Measurements from ENCODE around the gene SERPINI2.

SERPINI2 gene

DNA sequence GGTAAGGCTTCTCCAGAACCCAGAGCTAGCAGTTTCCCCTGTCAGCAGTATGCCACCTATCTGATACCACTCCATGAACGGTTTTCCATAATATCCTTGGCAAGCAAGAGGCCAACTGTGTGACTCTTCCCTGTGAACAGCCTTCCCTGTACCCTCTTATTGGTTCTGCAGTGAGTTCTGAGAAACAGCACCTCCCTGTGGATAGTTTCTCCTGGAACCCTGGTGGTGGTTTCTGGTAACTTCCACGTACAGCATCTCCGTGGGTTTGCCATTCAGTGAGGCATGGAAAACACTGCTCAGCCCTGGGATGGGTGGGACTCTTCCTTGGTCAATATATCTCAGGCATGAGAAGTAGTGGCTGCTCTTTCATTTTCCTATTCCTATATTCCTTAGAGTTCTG is 19.4 kb upstream of the SERPINI2 start:
- Histone ChIP-seq H3K4me3 (ENCODE audit: low read depth, low read length) (no peak overlapping the region), H3K9me3 (ENCODE audit: control insufficient read depth, insufficient read depth, low read depth, low read length) (no peaks in the 10 kb centered on the region), H3K27ac (ENCODE audit: extremely low read depth, low read depth, low read length) (no peak overlapping the region), H3K4me1 (ENCODE audit: control insufficient read depth, insufficient read depth, low read length) (no peaks in the 10 kb centered on the region), H3K36me3 (ENCODE audit: control insufficient read depth in 2 of 2, insufficient read depth in 1 of 2, low read length in 2 of 2) (no peaks in the 10 kb centered on the region)
- CTCF ChIA-PET: interaction anchor here (0.7 to 1.6 kb wide), 4 partner anchors 20 to 393 kb away, joined by 3 to 4 read pairs (median 4); partner anchors contain the start of gene ZBBX
- TF ChIP-seq, protein P1, sequence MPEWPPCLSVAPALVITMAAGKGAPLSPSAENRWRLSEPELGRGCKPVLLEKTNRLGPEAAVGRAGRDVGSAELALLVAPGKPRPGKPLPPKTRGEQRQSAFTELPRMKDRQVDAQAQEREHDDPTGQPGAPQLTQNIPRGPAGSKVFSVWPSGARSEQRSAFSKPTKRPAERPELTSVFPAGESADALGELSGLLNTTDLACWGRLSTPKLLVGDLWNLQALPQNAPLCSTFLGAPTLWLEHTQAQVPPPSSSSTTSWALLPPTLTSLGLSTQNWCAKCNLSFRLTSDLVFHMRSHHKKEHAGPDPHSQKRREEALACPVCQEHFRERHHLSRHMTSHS (tag by site-specific recombination; IDR thresholded peaks at IDR 0.05): no peak
- TF ChIP-seq HOXA7 (CRISPR knock-in tag; IDR thresholded peaks at IDR 0.05; ENCODE audit: borderline replicate concordance) (no peak), ZNF560 (tag by site-specific recombination; IDR thresholded peaks at IDR 0.05; ENCODE audit: borderline replicate concordance) (no peak), MYNN (tag by site-specific recombination; IDR thresholded peaks at IDR 0.05; ENCODE audit: borderline replicate concordance) (no peak), ZNF248 (tag by site-specific recombination; IDR thresholded peaks at IDR 0.05) (no peak), ZNF664 (tag by site-specific recombination; IDR thresholded peaks at IDR 0.05) (no peak), ZNF324 (tag by site-specific recombination; IDR thresholded peaks at IDR 0.05) (no peak), BCL11A (tag by site-specific recombination; IDR thresholded peaks at IDR 0.05; ENCODE audit: low read depth) (no peak), EGR2 (tag by site-specific recombination; IDR thresholded peaks at IDR 0.05; ENCODE audit: low read depth) (no peak), ZBTB11 (tag by site-specific recombination; conservative IDR thresholded peaks at IDR 0.05; ENCODE audit: low read depth) (no peak), ZNF530 (tag by site-specific recombination; IDR thresholded peaks at IDR 0.05; ENCODE audit: low read depth) (no peak), ZNF785 (tag by site-specific recombination; IDR thresholded peaks at IDR 0.05) (no peak), ZNF510 (tag by site-specific recombination; IDR thresholded peaks at IDR 0.05; ENCODE audit: insufficient replicate concordance) (no peak), SALL2 (tag by site-specific recombination; IDR thresholded peaks at IDR 0.05; ENCODE audit: borderline replicate concordance) (no peak), ZNF48 (tag by site-specific recombination; IDR thresholded peaks at IDR 0.05) (no peak)
- TF ChIP-seq, protein P2, sequence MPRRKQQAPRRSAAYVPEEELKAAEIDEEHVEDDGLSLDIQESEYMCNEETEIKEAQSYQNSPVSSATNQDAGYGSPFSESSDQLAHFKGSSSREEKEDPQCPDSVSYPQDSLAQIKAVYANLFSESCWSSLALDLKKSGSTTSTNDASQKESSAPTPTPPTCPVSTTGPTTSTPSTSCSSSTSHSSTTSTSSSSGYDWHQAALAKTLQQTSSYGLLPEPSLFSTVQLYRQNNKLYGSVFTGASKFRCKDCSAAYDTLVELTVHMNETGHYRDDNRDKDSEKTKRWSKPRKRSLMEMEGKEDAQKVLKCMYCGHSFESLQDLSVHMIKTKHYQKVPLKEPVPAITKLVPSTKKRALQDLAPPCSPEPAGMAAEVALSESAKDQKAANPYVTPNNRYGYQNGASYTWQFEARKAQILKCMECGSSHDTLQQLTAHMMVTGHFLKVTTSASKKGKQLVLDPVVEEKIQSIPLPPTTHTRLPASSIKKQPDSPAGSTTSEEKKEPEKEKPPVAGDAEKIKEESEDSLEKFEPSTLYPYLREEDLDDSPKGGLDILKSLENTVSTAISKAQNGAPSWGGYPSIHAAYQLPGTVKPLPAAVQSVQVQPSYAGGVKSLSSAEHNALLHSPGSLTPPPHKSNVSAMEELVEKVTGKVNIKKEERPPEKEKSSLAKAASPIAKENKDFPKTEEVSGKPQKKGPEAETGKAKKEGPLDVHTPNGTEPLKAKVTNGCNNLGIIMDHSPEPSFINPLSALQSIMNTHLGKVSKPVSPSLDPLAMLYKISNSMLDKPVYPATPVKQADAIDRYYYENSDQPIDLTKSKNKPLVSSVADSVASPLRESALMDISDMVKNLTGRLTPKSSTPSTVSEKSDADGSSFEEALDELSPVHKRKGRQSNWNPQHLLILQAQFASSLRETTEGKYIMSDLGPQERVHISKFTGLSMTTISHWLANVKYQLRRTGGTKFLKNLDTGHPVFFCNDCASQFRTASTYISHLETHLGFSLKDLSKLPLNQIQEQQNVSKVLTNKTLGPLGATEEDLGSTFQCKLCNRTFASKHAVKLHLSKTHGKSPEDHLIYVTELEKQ (tag by site-specific recombination; IDR thresholded peaks at IDR 0.05; ENCODE audit: borderline replicate concordance): no peak
- POLR2A ChIA-PET: no interaction called here

DNA sequence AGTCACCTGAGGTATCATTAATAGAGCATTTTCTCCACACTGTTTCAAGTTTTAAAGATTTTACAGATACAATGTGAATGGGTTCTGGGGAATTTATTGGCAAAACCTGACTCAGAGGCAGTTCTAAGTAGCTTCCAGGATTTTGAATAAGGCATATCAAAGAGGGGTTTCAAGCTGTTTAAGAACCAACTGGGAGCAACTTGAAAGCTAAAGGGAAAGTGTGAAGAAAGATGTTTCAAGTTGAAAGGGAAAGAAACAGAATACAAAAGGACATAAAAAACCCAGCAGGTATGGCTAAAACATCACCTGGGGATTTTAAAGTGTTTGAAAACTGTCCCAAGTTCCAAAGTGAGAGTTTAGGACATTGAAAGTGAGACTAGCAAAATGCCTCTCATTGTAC is 17.8 kb upstream of the SERPINI2 start:
- Histone ChIP-seq H3K9me3 (ENCODE audit: control insufficient read depth, insufficient read depth, low read depth, low read length) (no peaks in the 10 kb centered on the region), H3K27ac (ENCODE audit: extremely low read depth, low read depth, low read length) (no peak overlapping the region), H3K4me3 (ENCODE audit: low read depth, low read length) (no peak overlapping the region), H3K4me1 (ENCODE audit: control insufficient read depth, insufficient read depth, low read length) (no peaks in the 10 kb centered on the region), H3K36me3 (ENCODE audit: control insufficient read depth in 2 of 2, insufficient read depth in 1 of 2, low read length in 2 of 2) (no peaks in the 10 kb centered on the region)
- ChIA-PET POLR2A (no interaction called here), CTCF (no interaction called here)
- TF ChIP-seq ZNF202 (tag by site-specific recombination; IDR thresholded peaks at IDR 0.05; ENCODE audit: borderline replicate concordance) (no peak), ZNF311 (tag by site-specific recombination; IDR thresholded peaks at IDR 0.05; ENCODE audit: borderline replicate concordance) (no peak), ZBTB48 (tag by site-specific recombination; IDR thresholded peaks at IDR 0.05) (no peak)
- TF ChIP-seq, protein P3, sequence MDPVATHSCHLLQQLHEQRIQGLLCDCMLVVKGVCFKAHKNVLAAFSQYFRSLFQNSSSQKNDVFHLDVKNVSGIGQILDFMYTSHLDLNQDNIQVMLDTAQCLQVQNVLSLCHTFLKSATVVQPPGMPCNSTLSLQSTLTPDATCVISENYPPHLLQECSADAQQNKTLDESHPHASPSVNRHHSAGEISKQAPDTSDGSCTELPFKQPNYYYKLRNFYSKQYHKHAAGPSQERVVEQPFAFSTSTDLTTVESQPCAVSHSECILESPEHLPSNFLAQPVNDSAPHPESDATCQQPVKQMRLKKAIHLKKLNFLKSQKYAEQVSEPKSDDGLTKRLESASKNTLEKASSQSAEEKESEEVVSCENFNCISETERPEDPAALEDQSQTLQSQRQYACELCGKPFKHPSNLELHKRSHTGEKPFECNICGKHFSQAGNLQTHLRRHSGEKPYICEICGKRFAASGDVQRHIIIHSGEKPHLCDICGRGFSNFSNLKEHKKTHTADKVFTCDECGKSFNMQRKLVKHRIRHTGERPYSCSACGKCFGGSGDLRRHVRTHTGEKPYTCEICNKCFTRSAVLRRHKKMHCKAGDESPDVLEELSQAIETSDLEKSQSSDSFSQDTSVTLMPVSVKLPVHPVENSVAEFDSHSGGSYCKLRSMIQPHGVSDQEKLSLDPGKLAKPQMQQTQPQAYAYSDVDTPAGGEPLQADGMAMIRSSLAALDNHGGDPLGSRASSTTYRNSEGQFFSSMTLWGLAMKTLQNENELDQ (tag by site-specific recombination; IDR thresholded peaks at IDR 0.05; ENCODE audit: low read depth): no peak

Measured in HEK293 (cell line).